GM19324 (cell line): ENCODE results near the gene ECT2.
"Not testable (repeated sequence)": the region's sequence is repeated elsewhere in the genome, so short reads cannot be mapped to it uniquely, and the experiment has no call there.

Source experiments
- ATAC-seq: cut with Tn5 transposase; IDR thresholded peaks from one replicate; pipeline ENCODE4 v1.9.1; 2021; ENCODE audit warnings: mild to moderate bottlenecking, moderate library complexity; ENCODE audit not compliant: unreplicated experiment, low FRiP score

The ECT2 gene

DNA sequence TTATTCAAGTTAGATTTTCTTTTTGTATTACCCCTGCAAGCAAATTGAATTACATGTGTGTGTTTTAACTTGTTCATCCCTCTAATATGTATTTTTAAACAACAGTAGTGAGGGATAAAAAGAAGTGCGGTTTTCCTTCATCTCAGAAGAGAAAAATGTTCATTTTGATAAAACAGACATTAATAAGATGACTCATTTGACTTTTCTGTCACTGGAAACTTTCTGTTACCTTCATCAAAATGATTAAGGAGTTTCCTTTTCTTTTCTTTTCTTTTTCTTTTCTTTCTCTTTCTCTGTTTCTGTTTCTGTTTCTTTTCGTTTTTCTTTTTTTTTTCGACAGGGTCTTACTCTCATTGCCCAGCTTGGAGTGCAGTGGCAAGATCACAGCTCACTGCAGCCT, 53.0 kb downstream of the ECT2 start:
- ATAC-seq, result no peak

DNA sequence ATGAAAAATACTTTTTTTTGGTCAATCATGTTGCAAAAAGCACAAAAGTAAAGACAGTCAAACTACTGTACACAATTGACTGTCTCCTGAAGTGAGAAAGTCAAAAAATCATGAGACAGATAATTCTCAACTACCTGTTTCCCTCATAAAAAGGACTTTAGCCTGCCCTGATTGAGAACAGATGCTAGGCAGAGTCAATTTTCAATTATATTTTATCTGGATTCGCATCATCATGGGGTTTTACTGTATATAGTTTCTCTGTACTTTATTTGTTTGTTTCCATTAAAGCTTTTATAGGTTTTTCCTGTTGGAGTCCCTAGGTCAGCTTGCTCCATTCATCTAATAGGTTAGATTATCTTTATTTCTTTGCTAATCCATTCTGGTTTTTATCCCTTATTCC, 53.8 kb downstream of the ECT2 start:
- ATAC-seq, result no peak

DNA sequence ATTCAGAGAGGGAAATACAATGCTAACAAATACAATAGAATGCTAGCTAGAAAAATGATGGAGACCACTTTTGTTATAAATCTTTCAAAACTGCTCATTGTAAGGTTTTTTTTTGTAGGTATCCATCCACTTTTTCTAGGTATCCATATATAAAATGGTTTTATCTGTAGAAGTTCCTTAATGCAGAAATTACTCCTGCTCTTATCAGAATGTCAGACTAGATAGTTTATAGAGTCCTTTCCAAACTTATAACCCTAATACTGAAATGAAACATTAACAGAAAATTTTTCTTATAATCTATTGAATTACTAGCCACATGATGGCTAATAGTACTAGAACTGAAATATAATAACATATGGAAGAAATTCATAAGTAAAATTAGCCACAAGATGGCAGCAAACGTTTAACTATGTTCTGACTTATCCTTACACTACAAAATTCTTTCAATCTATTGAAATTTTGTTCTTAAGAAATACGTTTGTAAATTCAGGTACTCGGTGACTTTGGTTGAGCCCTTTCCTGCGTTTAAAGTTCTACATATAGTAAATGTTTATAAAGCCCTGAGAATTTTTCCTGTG, 58.5 kb downstream of the ECT2 start:
- ATAC-seq, result no peak

DNA sequence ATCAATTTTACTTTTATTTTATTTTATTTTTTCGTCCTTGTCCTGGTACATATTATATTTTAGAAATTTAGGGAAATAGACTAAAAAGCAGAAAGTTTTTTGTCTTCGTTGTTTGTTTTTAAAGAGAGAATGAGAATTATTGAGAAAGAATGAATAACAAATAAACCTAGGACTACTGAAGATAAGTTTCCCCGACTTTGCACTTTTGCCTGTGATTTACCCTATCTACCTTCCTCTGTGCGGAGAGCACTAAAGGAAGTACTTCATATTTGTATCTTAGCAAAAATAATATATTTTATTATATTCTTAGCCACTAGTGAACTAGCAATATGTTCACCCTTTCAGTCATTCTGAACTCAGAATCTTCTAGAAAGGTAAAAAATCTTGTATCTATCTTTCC, 60.6 kb downstream of the ECT2 start:
- no peak for ATAC-seq

DNA sequence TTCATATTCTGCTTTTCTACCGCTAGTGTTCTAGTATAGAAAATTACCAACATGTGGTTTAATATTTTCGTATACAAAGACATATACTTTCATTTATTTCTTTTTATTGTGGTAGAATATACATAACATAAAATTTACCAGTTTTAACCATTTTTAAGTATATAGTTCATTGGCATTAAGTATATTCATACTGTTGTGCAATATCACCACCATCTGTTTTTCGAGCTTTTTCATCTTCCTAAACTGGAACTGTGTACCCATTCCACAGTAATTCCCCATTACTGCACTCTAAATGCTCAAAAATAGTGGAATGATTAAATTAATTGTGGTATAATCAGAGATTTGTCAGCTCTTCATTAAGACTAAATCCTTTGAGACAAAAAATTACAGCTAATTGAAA, 62.9 kb downstream of the ECT2 start:
- no peak for ATAC-seq

DNA sequence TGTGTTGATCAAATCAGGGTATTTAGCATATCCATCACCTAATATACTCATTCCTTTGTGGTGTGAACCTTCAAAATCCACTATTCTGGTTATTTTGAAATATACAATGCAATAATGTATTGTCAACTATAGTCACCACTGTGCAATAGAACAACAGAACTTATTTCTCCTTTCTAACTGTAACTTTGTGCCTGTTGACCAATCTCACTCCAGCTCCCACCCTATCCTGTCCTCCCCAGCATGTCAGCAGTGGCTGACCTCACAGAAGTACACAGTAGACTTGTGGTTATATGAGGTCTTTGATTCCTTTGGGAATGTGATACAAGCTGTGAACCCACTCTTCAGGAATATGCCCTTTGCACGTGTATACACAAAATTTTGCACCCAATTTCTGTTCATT, 64.2 kb downstream of the ECT2 start:
- ATAC-seq, result no peak

DNA sequence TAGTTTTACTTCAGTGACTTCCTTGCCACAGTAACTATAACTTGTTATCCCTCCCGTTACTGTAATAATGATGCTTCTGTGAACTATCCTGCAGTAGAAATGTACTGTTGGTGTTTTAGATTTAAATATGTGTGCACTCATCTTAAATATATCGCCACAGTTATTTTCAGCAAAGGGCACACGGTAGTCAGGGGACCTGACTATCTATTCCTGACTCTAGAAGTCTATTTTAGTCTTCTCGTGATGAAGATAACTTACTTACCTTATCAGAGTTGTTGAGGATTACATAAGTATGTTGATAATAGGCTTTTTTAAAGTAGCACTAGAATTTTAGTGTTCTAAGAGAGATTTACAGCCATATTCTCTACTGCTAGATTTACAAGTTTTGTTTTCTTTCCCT, 65.3 kb downstream of the ECT2 start:
- ATAC-seq, result no peak

DNA sequence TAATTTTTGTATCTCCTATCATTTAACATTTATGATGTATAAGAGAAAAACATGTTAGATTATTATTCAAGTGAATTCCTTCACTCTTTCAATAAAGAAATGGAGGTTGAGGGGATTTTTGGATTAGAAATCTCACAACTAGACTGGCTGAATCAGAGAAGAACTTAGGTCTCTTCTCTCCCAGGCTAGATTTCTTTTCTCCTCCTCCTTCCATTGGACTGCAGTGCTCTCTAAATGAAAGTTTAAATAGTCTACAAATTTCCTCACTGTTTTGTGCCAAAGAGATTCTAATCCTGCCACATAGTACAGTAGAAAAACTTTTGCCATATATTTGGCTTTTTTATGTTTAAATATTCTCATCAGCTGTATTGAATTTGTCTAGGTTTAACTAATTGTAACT, 65.8 kb downstream of the ECT2 start:
- no peak for ATAC-seq

DNA sequence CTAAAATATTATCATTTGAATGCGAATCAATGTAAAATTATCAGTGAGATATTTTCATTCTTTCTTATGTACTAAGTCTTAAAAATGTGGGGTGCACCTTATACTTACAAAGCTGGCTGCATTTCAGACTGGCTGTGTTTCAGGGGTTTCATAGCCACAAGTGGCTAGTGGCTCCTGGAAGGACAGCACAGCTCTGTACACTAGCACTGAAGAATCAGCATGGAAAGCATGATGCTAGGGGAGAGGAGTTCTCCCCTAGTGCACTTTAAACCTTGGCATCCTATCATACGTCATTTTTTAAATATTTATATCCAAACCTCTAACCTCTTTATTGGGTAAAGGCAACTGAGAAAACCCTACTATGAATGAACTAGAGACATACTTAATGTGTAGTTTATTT, 66.4 kb downstream of the ECT2 start:
- no peak for ATAC-seq

DNA sequence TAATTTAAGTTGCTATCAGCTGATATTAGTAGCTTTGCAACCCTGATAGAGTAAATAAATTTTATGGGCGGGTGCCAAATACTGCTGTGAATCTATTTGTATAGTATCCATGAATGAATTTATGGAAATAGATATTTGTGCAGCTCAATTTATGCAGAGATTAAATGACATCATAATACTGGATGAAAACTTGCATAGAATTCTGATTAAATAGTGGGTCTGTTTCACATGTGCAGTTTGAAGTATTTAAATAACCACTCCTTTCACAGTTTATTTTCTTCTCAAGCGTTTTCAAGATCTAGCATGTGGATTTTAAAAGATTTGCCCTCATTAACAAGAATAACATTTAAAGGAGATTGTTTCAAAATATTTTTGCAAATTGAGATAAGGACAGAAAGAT, 70.0 kb downstream of the ECT2 start:
- no peak for ATAC-seq

DNA sequence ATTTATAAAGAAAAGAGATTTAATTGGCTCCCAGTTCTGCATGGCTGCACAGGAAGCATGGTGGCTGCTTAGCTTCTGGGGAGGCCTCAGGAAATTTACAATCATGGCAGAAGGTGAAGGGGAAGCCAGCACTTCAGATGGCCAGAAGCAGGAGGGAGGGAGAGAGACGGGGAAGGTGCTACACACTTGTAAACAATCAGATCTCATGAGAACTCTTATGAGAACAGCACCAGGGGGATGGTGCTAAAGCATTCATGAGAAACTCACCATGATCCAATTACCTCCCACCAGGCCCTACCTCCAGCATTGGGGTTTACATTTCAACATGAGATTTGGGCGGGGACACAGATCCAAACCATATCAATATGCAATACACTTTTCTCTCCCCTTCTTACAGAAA, 73.7 kb downstream of the ECT2 start:
- ATAC-seq, result no peak

DNA sequence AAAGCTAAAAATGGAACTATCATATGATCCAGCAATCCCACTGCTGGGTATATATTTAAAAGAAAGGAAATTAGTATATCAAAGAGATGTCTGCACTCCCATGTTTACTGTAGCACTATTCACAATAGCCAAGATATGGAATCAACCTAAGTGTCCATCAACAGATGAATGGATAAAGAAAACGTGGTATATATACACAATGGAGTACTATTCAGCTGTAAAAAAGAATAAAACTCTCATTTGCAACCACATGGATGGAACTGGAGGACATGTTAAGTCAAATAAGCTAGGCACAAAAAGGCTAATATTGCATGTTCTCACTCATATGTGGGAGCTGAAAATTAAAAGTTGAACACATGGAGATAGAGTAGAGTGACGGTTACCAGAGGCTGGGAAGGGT, 76.7 kb downstream of the ECT2 start:
- not testable (repeated sequence) for ATAC-seq

DNA sequence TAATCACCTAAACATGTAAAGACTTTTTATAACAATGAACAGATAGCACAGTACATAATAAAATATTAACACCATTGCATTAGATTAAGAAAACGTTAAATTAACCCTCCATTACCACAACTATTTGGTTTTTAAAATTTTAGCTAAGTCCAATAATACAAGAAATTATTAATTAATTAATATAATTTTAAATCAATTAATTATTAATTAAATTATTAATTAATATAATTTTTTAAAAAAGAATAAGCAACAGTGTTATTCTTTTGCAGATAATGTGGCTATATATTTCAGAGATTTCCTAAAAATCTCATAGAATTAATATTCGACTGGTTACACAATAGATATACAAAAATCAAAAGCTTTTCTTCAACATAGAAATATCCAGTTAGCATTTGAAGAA, 82.5 kb downstream of the ECT2 start:
- no peak for ATAC-seq

DNA sequence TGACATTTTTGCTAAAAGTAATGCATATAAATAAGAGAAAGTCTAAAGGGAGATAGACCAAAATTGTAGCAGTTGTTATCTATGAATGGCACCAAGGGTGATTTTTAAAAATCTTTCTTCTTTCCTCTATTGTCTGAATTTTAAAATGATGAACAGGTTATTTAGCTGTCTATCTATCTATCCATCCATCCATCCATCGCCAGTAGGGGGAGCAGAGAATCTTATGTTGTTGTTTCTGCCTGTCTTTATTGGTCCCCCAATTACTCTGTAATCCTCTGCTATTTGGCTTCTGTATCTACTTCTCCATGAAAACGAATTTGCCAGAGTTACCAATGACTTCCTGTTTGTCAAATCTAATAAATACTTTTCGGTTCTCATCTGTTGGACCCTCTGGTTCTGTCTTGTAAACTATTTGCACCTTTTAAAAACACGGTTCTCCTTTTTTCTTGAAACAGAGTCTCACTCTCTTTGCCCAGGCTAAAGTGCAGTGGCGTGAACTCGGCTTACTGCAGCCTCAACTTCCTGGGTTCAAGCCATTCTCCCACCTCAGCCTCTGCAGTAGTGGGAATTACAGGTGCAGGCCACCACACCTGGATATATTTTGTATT, 86.0 kb downstream of the ECT2 start:
- ATAC-seq, result no peak

DNA sequence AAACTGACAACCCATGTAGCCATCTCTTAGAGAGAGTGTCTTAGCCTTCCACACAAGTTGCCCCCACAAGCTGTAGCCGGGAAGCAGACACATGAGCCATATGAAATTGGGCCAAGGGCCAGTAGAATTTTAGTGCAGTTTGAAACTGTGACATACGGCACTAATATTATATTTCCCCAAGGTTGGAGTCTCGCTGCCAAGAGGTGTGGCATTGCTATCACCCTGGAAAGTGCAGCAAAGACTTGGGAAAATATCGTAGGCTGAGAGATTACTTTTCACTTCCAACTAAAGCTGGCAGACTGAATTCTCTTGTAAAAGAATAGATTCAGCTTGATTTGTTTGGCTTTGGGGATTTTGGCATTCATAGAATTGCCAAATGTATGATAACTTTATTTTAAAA, 89.2 kb downstream of the ECT2 start:
- ATAC-seq, result no peak

DNA sequence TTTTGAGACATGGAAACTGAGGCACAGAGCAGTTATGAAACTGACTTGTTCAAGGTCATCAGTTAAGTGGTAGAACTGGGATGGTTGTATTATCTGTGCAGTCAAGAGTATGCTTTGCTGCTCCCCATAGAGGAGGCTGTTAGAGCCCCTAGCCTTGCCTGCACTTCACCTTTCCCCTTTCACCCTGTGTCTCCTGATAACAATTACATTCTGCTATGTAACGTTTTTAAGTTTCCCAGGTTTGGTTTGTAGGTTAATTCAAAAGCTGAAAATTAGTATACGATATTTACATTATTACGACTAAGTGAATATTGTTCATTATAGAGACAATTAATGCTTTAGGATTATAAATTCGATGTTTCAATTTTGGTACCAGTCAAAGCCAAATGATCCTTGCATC, 89.9 kb downstream of the ECT2 start:
- no peak for ATAC-seq

DNA sequence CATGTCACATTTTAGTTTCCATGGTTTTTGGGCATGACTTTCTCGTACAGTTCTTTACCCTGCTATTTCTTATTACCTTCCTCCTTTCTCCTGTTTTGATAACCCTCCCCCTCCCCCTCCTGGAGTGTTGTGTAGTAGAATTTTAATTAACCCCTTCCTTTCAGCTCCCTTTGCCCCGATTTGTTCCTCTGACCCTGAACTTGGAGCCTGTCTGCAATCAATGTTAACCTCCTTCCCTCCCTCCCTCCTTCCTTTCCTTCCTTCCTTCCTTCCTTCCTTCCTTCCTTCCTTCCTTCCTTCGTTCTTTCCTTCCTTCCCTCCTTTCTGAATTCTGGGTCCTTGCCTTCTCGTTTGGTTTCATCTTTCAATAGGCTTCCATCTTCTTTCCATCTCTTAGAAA, 90.4 kb downstream of the ECT2 start:
- no peak for ATAC-seq

DNA sequence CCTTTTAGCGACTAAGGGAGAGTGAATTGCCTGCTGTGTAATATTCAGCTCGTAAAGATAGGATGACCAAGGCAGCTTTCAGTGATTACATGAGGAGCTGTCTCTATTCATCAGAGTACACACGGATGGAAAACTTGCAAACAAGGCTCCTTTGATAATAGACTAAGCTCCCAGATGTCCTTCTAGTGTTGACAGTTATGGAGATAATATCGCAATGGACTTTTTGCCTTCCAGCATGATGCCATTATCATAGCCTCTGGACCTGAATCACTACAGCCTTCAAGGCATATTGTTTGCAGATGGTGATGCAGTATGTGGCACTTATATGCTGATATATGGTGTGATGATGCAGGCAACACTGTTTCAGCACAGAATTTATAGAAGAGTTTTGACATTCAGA, 93.9 kb downstream of the ECT2 start:
- ATAC-seq, result no peak

DNA sequence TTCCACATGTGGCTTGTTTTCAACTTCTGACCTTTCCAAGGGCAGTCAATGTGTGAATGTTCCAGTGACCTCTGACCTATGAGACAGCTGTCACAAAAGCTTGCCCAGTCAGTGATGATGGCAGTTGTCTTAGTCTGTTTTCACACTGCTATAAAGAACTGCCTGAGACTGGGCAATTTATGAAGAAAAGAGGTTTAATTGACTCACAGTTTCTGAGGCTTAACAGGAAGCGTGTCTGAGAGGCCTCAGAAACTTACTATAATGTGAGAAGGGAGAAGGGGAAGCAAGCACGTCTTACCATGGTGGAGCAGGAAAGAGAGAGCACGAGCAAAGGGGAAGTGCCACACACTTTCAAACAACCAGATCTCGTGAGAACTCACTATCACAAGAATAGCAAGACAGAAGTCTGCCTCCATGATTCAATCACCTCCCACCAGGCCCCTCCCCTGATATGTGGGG, 95.6 kb downstream of the ECT2 start:
- ATAC-seq, result no peak

DNA sequence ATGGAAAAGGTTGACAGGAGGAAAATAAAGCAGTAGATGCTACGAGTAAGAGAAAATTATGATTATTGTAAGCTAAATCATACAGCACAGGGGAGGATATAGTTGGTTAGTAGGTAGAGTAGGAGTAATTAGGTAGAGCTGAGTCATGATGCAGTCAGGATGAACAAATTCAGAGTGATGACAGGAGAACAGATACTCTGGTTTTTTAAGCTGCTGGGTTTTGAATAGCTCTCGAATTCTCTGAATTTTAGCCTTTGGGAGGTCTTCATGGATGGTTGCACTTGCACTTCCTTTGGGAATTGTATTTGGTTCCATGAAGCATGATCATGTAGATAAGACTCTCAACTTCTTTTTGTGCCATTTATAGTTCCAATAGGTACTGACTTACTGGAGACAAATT, 96.2 kb downstream of the ECT2 start:
- ATAC-seq, result no peak

DNA sequence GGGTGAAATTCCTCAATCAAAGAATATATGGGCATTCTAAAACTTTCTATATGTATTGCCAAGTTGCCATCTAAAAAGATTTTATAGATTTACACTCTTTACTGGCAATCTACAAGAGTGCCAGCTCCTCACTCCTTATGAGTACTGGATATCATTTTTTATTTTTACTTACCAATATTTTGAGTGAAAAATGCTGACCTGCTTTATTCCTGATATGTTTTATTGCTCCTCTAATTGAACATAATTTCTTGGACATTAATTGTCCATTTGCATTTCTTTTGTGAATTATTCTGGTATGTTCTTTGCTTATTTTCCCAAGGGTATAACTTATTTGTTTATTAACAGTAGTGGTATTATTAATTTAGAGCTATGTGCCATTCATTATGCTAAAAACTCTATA, 96.8 kb downstream of the ECT2 start:
- ATAC-seq, result no peak

DNA sequence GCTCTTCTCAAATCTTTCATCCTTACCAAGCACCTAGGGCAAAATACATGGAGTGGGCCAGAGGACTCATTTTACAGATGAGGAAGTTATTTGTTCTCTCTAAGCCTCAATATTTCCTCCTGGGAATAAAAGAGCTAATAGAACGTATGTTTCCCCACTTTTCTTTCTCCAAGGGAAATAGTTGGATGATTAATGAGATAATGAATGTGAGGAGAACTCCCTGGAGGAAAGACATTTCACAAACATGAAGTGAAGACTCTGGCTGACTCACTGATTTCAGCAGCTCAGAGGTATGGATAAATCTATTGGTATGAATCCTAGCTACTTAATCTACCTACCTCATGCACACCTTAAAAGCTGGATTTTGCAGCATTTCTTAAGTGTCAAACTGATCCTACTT, 98.4 kb downstream of the ECT2 start:
- no peak for ATAC-seq

DNA sequence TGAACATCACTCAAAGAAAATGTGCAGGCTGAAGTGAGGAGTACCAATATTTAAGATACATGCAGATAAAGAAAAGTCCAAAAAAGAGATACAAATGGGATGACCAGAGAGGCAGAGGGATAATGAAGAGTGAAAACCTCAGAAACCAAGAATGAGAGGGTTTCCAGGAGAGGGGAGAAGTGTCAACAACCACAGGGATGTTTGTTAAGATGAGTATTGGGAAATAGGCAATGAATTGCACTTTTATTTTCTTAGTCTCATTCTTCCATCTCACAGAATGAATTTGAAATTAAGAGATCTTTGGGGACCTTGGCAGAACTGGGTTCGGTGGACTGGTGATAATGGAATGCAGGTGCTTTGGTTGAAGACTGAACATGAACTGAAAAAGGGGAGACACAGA, 102.5 kb downstream of the ECT2 start:
- ATAC-seq, result no peak
